Measurements from ENCODE around the gene RBM23. TPM values are rescaled to one million over a fixed set of nuclear protein-coding genes. Genes with fewer than 3 reads are reported as not detected.

The RBM23 gene
- total RNA-seq, 1 experiment from 2014 or later, result 57.6 TPM

- ChIA-PET POLR2A (interaction anchor here (0.6 to 8.5 kb wide), 6 partner anchors 10 to 293 kb away, joined by 3 to 142 read pairs (median 4); partner anchors contain the start of genes MMP14 and OXA1L), CTCF (interaction anchor here (0.5 to 11.5 kb wide), 12 partner anchors 12 to 293 kb away, joined by 3 to 330 read pairs (median 6); partner anchors contain the start of genes LRP10, MMP14, MRPL52 and RBM23)
- no TSS peak for BruUV-seq (replicated peaks)
- TF ChIP-seq, protein P1, sequence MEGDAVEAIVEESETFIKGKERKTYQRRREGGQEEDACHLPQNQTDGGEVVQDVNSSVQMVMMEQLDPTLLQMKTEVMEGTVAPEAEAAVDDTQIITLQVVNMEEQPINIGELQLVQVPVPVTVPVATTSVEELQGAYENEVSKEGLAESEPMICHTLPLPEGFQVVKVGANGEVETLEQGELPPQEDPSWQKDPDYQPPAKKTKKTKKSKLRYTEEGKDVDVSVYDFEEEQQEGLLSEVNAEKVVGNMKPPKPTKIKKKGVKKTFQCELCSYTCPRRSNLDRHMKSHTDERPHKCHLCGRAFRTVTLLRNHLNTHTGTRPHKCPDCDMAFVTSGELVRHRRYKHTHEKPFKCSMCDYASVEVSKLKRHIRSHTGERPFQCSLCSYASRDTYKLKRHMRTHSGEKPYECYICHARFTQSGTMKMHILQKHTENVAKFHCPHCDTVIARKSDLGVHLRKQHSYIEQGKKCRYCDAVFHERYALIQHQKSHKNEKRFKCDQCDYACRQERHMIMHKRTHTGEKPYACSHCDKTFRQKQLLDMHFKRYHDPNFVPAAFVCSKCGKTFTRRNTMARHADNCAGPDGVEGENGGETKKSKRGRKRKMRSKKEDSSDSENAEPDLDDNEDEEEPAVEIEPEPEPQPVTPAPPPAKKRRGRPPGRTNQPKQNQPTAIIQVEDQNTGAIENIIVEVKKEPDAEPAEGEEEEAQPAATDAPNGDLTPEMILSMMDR (IDR thresholded peaks at IDR 0.05; ENCODE audit: unreplicated experiment), result no peak
- DNase-seq (ENCODE audit: unreplicated experiment), result no peak
- Mint-ChIP-seq H3K27ac (ENCODE audit: low read depth, unreplicated experiment) (peak overlapping the region; percentile 20), H3K9me3 (ENCODE audit: unreplicated experiment) (no peaks in the 10 kb centered on the region), H3K4me3 (ENCODE audit: unreplicated experiment) (no peak overlapping the region), H3K36me3 (ENCODE audit: insufficient read depth, unreplicated experiment) (peaks cover 29% of the 10 kb centered on the region), H3K4me1 (ENCODE audit: insufficient read depth, unreplicated experiment) (peaks cover 25% of the 10 kb centered on the region), H3K27me3 (ENCODE audit: insufficient read depth, unreplicated experiment) (no peaks in the 10 kb centered on the region)
- intact Hi-C loops (cut with micrococcal nuclease), result no loop called here
Measured at GRCh38 chr14:22849212-22849819, 69.6 kb downstream of the RBM23 start.

DNA sequence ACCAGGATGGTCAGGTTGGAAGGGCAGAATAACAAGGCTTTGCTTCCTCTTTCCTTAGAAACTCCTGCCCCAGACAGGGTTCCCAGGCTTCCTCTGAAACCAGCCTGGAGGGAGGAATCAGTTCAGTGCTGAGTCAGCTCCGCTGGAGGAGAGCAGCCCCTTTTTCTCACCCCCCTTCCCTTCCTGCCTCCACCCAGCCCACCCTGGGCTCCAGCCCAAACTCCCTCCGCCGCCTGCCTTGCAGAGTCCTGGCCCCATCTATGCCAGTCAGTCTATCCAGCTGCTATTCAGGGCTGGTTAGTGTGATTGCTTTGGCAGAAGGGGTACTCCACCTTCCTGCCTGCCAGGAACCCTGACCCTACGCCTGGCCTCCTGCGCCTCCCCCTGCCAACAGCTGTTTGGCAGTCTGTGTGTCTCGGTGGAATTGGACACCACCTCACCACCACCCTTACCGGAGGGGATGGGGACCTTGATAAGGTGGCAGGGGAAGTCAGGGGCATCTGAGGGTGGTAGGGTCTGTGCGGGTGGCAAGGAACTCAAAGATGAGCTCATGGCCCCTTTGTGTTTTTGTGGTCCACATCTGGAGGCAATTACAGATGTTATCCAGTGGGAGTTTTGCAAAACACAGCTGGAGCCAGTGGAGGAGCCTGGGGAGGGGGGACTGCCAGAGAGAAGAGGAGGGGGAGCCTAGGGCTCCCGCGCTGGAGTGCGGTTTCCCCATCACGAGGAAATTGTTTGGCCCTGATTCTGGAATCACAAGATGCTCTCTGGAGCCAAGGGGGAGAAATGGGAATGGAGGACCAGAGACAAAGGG lies 70.4 kb downstream of the RBM23 start:
- CTCF ChIA-PET, result interaction anchor here (0.5 to 11.5 kb wide), 13 partner anchors 12 to 1399 kb away, joined by 3 to 330 read pairs (median 3); partner anchors contain the start of genes LRP10, MMP14 and MRPL52
- Mint-ChIP-seq H3K4me1 (ENCODE audit: insufficient read depth, unreplicated experiment) (peaks cover 25% of the 10 kb centered on the region), H3K9me3 (ENCODE audit: unreplicated experiment) (no peaks in the 10 kb centered on the region), H3K27me3 (ENCODE audit: insufficient read depth, unreplicated experiment) (no peaks in the 10 kb centered on the region), H3K27ac (ENCODE audit: low read depth, unreplicated experiment) (peak overlapping the region; percentile 20), H3K36me3 (ENCODE audit: insufficient read depth, unreplicated experiment) (peaks cover 36% of the 10 kb centered on the region), H3K4me3 (ENCODE audit: unreplicated experiment) (no peak overlapping the region)
- no peak for DNase-seq (ENCODE audit: unreplicated experiment)
- POLR2A ChIA-PET, result interaction anchor here (0.6 to 8.5 kb wide), 8 partner anchors 9 to 292 kb away, joined by 3 to 142 read pairs (median 4); partner anchors contain the start of genes LRP10, MMP14 and OXA1L
- intact Hi-C loops (cut with micrococcal nuclease), result no loop called here
- BruUV-seq (replicated peaks), result no TSS peak
- TF ChIP-seq, protein P1 (IDR thresholded peaks at IDR 0.05; ENCODE audit: unreplicated experiment), result no peak

DNA sequence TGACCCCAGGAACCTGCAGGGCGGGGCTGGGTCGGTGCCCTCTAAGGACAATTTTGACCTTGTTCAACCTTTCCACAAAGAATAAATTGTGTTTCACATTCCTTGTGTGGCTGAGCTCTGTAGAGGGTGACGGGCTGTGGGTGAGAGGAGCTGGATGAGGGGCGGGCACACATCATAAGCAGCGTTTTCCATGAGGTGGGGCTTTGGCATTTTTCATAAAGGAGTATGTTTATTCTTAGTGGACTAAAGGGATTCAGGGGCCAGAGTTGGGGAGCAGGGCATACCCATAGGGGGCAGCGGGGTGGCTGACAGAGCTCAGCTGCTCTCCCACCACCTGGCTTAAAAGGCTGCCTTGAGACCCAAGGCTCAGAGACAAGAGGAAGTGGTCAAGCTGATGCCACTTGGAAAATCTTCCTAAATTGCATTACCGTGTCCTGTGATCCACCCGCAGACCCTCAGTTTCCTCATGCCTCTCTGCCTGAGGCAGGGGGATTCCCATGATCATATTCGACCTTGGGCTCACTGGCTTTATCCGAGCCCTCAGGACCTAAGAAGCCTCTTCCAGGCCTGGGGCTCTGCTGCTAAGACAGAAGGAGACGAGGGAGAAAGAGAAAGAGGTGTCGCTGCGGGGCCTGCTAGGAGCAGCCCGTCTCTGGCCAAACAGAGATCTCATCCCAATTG lies 71.1 kb downstream of the RBM23 start:
- DNase-seq (ENCODE audit: unreplicated experiment), result no peak
- no peaks in the 10 kb centered on the region for H3K9me3 Mint-ChIP-seq (ENCODE audit: unreplicated experiment)
- H3K27me3 Mint-ChIP-seq (ENCODE audit: insufficient read depth, unreplicated experiment), result no peaks in the 10 kb centered on the region
- H3K4me3 Mint-ChIP-seq (ENCODE audit: unreplicated experiment), result no peak overlapping the region
- H3K27ac Mint-ChIP-seq (ENCODE audit: low read depth, unreplicated experiment), result no peak overlapping the region
- TF ChIP-seq, protein P1 (IDR thresholded peaks at IDR 0.05; ENCODE audit: unreplicated experiment), result no peak
- H3K36me3 Mint-ChIP-seq (ENCODE audit: insufficient read depth, unreplicated experiment), result peaks cover 44% of the 10 kb centered on the region
- H3K4me1 Mint-ChIP-seq (ENCODE audit: insufficient read depth, unreplicated experiment), result peaks cover 20% of the 10 kb centered on the region
- intact Hi-C loops (cut with micrococcal nuclease), result no loop called here
- ChIA-PET CTCF (interaction anchor here (0.6 to 11.5 kb wide), 7 partner anchors 11 to 288 kb away, joined by 3 to 330 read pairs (median 4); partner anchors contain the start of genes LRP10, MMP14 and MRPL52), POLR2A (interaction anchor here (0.6 to 8.5 kb wide), 7 partner anchors 9 to 291 kb away, joined by 3 to 142 read pairs (median 3); partner anchors contain the start of genes LRP10, MMP14 and OXA1L)
- BruUV-seq (replicated peaks), result no TSS peak

All from MCF 10A (cell line).